ENCODE results near the gene HIBADH.

GRCh38 chr7:27519793-27520469, 142.8 kb downstream of the HIBADH start:
- no peak for TF ChIP-seq CTCF (conservative IDR thresholded peaks at IDR 0.05; ENCODE audit: low read depth, low read length)
- TF ChIP-seq BHLHE40 (IDR thresholded peaks at IDR 0.05; ENCODE audit: low read depth, low read length), result no peak
- no peak for TF ChIP-seq SMC3 (IDR thresholded peaks at IDR 0.05; ENCODE audit: low read depth, low read length)
- TF ChIP-seq RAD21 (IDR thresholded peaks at IDR 0.05; ENCODE audit: low read length), result no peak
- no peak for TF ChIP-seq POLR2A (IDR thresholded peaks at IDR 0.05; ENCODE audit: low read depth, low read length)
- TF ChIP-seq CEBPB (IDR thresholded peaks at IDR 0.05; ENCODE audit: low read depth, low read length), result no peak

Measured in IMR-90 (cell line).